Bone marrow (tissue), 2 donors: ENCODE data around the gene FAIM2.
"Not testable (repeated sequence)": the region's sequence is repeated elsewhere in the genome, so short reads cannot be mapped to it uniquely, and the experiment has no call there.

Experiments
- DNase-seq, 2 donors: peaks; one replicate each; lab custom pipeline; 2025; lab: John Stamatoyannopoulos, UW

Gene FAIM2

DNA sequence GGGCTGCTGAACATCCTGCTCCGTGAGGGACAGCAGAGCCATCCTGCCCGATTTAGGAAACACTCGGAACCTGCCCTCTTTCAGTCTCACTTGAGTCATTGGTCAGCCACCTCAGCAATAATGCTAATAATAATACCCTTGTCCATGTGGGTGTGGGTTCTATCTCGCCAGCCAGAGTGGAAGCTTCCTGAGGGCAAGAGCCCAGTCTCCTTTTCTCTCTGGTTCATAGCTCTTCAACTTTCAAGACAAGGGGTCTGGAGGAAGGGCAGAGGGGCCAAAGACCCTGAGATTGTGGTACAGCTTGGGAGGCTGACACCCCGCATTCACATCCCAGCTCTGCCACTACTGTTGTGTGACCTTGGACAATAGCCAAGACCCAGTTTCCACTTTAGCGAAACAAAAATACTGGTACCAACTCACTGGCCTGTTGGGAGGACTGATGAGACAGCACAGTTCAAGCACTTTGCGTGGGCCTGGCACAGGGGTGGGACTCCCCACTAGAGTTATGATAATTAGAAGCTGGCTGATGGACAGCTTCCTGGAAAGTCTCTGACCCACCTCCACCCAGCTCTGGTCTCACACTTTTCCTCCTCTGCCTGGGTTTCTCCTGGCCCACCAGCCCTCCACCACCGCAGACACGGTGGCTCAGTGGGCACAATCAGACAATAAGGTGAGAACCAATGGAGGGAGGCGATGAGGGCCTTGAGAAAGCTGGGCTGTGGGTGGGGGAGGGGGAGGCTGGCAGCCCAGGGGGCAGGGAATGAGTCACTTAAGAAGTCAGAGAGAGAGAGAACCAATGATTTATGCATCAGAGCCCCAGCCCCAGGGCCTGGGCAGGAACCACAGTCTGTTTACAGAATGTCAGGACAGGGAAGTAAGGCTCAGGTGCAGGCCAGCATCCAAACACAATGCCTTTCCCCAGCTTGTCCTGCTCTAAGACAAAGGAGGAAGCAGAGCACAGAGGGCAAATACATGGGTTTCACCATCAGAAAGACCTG, 9.6 kb downstream of the FAIM2 start:
- no peak for DNase-seq

DNA sequence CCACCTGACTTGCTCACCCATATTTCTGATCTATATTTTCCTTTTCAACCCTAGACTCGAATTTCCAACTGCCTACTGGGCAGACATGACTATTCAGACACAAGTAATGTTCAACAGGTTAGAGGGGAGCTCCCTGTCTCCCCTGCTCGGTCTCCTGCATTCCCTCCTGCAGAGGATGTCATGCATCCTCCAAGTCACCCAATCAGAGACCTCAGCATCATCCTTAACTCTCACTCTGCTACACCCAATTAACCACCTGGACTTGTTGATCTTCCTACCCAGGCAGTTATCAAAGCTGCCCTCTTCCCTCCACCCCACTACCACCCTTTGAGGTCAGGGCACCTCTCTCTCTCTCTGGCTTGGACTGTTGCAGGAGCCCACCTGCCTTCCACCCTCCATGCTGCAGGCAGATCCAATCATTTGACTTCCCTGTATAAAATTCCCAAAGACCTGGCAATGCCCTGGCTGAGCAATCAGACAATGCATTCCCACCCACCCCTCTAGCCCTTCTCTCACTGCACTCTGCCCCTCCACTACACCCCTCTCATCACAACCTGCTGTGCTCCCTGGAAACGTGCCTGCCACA, 10.9 kb downstream of the FAIM2 start:
- no peak for DNase-seq

DNA sequence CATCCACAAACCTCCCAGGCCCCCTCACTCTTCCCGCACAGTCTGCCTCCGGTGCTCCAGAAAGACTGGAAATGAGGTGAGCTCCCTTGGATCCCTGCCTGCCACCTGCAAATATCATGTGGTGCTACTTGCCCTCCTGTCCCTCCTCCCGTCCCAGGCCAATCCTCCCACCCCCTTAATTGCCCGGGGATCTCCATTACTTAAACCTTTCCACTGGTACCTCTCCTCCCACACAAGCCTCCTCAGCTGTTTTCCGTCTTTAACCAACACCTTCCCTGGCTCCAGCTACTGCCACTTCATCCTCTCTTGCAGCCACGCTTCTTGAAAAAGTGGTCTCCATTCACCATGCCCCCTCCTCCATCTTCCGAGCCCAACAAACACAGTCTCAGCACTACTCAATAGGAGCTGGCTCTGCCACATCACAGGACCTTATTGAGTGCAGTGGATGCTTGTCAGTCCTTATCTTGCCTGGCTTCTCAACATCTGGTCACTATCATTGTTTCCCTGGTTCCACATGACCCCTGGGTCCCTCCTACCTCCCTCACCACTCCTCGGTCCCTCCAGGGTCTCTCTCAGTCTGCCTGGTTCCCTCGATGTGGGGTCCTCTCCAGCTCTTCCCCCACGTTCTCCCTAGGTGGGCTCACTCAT, 11.5 kb downstream of the FAIM2 start:
- no peak for DNase-seq

DNA sequence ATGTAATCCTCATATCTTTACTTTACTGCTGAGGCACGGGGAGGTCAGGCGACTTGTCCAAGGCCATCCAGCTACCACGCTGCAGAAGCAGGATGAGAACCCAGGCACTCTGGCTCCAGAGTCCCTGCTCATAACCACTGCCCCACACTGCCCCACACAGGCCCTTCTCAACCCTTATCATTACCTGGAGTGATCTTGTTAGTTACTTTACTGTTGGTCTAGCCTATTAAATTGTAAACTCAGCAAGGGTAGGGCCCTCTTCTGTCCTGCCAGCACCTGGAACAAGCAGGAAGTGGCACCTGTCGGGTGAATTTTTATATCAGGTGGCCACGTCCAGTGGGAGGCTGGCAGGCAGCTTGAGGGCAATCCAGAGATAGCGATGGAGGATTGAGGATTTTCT, 12.2 kb downstream of the FAIM2 start:
- no peak for DNase-seq

DNA sequence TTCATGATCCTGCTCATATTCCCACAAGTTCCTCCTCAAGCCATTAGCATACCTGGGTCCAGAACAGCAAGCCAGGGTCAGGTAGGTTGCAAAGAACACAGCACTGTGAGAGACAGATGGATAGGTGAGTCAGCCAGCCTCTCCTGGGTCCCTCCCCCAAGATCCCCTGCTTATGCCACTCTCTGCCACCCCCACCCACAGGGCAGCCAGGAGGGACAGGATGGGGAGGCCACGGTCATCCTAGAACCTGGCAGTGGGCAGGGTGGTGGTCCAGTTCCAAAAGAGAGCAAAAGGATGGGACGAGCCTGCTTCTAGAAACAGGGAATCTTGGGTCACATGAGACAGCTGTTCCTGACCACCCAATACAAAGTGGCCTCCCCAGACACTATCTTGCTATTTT, 12.7 kb downstream of the FAIM2 start:
- no peak for DNase-seq

DNA sequence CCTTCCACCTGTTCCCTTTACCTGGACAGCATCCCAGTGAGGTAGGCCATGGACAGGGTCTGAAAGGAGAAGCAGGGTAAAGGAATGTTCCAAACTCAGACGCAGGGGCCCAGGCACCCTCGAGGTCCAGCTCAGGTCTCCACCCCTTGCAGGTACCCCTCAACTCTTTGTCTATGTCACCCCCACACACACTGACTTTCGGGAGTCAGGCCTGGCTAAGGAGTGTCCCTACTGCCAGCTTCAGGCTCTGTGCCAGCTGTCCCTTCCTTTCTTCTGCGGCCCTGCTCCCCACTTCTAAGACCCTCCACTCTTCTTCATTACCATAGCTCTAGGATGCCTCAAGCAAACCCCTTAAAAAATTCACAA, 13.6 kb downstream of the FAIM2 start:
- no peak for DNase-seq

DNA sequence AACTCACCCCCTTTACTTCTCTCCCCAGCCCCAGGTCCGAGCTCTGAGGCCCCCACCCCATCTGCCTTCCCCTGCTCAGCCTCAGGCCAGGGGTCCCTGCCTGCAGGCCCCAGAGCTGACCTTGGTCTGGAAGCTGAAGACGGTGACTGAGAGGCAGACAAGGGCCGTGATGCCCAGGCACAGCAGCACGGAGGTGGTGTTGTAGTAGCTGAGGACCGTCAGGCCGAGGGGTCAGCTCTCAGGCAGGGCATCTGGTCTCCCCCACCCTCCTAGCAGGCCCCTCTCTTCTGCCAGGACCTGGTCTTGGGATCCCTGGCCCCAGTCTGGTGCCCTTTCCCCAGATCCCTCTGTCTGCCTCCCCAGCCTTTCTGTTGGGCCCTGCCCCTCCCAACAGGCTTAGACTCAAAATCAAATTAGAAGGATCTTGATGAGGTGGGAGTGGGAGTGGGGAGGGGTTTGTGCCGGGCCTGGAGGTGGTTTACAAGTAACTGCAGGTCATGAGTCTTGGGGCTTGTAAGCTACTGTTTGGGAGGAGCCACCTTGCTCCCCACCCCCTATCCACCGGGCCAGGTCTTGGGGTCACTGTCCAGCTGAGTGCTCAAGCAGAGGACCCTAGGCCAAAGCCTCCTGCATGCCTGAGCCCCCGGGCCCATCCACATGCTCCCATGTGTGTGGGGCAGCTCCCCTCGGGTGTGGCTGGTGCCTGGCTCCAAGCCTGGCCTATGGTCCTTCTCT, 14.2 kb downstream of the FAIM2 start:
- no peak for DNase-seq

DNA sequence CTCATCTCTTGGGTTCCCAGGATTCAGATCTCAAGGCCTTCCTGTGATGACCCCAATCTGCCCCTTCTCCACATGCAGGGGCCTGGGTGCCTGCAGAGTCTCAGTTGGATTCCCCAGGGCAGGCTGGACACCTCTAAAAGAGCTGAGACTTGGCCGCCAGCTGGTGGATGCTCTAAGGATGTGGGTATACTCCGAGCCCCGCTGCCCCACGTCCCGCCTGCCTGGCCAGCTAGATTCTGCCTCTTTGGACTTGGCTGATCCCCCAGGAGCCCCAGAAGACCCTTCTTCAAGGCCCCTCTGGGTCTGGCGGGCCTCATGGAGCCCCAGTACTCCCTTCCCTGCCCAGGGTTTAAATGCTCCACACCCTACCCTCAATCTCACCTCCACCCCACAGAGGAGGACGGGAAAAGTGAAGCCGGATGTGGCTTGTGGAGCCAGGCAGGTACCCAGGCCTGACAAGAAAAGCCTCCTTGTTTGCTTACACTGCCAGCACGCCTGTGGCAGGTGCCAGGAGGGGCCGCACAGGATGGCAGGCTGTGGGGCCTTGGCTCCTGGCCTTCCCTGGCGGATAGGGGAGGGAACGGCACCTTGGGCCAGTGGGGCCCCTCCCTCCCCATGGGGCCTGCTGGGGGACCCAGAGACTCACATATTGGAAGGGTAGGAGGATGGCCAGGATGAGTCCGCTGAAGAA, 15.1 kb downstream of the FAIM2 start:
- no peak for DNase-seq

DNA sequence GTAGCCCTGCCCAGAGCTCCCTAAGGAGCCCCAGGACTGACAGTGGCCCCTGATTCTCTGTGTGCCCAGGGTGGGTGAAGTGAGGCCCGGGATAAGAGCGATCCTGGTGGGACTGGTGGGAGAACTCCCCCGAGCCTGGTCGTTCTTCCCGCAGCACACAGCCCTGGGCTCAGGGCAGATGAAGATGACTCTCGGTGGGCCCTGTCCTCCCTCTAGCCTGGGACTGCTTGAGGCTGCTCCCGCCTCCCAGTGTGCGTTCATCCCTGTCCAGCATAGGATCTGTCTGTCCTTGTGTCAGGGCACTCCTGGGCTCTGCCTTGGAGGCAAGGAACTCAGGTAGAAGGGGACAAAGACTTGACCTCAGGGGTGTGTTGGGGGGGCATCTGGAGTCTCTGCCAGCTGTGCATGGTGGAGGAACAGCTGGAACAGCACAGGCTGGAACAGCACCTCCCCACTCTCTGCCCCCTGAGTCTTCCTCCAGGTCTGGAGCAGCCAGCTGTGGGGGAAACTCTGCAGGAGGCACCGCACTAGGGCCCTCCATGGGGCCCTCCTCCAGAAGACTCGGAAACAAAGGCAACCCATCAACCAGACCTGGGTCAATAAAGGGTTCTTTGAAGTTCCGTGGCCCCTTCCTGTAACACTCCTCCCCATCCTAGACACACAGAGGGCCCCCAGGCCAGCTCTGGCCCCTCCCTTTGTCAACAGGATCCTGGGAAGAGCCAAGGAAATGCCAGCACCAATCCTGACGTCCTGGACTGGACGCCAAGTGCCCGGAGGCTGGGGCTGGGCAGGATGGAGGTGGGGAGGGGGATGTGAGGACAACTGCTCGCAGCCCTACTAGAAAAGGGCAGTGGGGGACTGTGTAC, 15.9 kb downstream of the FAIM2 start:
- no peak for DNase-seq

DNA sequence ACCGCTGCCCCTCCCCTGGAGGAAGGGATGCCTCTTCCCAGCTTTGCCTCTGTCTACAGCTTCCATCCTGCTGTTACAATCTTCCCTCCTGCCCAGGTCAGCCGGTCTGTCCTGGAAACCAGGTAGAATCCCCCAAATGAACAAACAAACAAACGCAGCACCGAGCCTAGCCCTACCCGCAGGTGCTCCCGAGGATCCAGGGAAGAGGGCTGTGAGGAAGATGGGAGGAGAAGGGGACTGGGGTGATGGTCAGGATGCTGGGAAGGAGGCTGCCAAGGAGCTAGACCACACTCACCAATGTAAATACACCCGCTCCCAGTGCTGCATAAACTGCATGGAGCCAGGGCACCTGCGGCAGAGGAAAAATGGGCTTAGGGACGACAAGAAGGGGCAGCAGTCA, 16.6 kb downstream of the FAIM2 start:
- DNase-seq, result no peak

DNA sequence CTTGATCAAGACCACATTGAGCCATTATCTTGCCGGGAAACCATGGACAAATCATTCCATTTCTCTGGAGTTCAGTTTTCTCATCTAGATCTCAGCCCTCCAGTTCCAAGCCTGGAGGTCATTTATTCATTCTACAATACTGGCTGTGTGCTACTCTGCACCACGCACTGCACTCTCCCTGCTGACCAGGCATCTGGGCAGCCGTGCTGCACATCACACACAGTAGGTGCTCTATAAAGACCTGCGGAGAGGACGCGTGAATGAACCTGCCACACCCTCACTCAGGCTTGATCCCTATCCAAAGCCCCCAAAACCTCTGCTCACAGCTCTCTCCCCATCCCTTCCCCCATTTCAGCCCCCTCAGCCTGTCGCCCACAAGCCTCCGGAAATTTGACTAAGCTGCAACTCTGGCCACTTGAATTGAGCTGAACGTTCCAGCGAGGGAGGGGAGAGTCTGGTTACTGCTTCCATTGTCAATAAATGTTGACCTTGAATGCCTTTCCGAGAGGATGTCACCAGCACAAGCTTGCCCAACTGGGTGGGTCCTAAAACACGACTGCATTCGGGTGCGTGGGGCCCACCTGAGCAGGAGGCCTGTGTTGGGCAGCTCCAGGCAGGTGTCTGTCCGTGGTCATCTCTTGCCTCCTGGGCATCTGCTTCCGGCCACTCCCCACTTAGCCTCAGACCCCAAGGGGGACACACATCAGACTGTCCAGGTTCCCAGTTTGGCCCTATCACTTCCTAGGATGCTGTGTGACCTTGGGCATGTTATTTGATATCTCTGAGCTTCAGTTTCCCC, 17.8 kb downstream of the FAIM2 start:
- DNase-seq, result no peak

DNA sequence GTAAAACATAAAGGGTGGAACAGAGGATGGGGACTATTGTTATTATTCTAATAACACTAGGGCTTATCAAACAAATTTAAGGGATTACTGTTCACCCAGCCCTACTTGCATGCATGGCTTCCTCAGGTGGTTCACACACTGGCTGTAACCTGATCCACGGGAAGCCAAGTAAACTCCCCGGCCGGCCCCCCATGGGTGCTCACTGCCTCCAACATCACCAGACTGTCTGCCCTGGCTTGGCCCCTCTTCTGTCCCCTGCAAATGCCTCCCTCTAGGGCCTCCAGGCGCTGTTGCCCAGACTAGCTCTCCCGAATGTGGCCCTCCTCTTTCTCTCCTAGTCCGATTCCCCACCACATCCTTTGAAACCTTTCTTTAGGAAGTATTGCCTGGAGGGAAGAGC, 18.6 kb downstream of the FAIM2 start:
- DNase-seq, result no peak

DNA sequence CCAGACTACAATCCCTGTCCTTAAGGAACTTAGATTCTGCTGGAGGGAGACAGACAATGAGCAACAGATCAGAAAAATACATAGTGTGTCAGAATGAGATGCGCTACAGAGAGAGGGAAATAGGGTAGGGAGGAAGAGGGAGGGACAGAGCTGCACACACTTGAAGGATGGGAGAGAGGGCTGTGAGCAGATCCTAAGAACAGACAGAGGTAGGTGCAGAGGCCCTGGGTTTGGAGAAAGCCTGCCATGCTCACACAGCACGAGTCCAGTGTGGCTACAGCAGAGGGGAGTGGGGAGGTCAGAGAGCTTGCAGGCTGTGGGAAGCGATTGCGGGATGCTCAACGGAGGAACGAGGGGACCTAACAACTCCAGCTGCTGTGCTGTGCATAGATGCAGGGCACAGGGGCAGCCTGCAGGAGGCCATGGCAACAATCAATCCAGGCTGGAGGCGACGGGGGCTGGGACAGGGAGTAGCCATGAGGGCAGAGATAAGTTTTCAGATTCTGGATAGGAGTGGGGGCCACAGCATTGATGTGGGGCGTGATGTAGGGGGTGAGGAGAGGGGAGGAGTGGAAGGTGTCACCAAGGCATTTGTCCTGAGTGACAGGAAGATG, 20.7 kb downstream of the FAIM2 start:
- DNase-seq, result no peak

DNA sequence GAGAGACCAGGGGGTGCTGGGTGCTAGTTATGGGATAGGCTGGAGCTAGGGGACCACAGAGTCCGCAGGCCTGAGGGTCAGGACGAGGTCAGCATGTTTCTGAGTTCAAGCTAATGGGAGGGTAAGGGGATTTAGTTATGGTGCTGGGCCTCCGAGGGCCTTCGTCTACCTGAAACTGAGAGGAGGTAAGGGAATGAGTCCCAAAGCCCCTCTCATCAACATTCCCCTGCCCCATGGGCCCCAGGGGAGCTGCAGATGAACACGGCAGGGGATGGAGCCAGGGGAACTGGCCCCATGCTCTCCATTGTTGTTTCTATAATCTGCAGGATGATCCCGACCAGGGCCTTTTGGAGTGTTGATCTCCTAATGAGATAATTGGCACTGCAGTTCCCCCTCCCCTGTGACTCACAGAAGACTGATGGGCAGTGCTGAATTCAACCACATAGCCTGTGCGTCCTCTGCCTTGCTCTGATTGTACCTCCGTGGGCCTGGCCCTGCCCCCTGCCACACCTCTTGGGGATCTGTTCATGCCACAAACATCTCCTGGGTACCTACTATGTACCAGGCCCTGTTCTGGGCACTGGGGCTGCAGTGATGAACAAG, 21.4 kb downstream of the FAIM2 start:
- DNase-seq, result no peak

DNA sequence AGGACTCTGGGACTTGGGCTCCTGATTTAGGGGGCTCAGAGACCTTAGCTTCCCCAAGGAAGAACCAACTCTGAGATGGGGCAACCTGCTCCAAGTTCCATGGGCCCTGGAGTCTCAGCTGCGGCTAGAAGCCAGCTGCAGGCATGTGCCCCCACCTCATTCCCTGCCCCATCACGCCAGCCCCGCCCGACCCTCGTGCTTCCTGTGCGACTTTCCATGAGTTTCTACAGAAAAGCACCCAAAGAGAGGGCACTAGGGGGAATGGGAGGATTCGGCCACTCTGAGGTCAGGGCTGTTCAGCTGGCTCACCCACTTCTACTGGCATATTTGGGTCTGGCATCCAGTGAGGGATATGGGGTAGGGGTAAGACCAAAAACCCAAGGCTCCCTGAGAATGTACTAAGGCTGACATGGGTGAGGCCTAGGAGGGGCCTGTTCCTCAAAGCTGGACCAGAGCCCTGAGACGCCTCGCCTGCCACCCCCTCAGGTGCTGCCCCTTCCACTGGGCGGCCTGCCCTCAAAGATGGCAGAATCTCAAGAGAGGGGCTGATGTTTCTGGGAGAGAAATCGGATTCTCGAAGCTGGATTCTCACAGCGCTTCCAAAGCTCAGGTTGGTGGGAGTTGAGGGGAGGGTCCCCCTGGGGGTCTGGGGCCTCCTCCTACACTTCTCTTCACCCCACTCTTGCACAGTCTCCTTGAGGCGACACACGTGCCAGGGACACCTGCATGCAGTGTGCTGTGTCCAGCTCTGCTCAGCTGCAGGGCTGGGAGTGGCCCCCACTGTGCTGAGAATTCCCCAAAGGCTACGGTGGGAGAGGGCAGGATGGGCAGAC, 22.1 kb downstream of the FAIM2 start:
- DNase-seq, result no peak

DNA sequence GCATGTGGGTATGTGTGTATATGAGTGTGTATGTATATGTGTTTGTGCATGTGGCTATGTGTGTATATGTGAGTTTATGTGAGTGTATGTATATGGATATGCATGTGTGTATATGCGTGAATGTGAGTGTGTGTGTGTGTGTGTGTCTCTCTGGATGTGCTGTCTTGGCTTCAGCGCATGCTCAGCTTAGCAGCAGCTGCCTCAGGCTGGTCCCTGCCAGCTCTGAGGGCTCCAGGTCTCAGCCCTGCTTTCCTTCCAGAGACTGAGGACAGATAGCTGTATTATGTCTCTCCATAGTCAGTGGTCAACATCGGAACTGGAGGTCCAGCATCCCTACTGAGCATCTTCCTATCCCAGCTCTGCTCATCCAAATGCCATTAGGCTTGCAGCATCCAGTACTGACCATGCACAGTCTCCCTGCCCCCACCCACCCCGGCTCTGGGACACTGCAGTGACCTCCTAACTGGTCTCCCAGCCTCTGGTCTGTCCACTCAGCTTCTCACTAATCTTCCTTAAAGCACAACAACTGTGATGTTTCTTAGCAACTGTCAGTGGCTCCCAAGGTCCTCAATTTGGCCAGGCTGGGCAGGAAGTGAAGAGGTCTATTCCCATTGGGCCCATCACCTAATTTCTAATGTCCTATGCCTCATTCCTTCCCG, 22.8 kb downstream of the FAIM2 start:
- DNase-seq, result no peak

DNA sequence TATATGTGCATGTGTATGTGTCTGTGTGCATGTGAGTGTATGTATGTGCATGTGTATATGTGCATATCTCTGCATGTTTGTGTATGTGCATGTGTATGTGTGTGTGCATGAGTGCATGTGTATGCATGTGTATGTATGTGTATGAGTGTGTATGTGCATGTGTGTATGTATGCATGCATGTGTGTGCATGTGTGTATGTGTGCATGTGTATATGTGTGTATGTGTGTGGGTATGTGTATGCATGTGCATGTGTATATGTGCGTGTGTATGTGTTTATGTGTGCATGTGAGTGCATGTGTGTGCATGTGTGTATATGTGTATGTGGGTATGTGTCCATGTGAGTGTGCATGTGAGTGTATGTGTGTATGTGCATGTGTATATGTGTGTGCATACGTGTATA, 24.6 kb downstream of the FAIM2 start:
- not testable (repeated sequence) for DNase-seq

DNA sequence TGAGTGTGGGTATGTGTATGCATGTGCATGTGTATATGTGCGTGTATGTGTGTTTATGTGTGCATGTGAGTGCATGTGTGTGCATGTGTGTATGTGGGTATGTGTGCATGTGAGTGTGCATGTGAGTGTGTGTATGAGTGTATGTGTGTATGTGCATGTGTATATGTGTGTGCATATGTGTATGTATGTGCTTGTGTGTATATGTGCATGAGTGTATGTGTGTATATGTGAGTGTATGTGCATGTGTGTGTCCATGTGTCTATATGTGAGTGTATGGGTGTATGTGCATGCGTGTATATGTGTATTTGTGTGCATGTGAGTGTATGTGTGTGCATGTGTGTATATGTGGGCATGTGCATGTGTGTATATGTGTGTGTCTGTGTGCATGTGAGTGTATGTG, 25.7 kb downstream of the FAIM2 start:
- DNase-seq, result no peak
